Body of pancreas (tissue), 4 donors: ENCODE data around the gene SREBF2. TPM values are rescaled to one million over a fixed set of nuclear protein-coding genes. Genes with fewer than 3 reads are reported as not detected.

Experiments
- ATAC-seq: fragments of 150-250 bp; one replicate; pipeline ENCODE4 v1.9.1; 2016
- DNase-seq, 4 donors: peaks; one replicate each; pipeline ENCODE4 v3.0.0-alpha.2; 2019
- H3K27ac ChIP-seq, 4 donors: fragments of 200-600 bp; sonication (generic); 1 replicate in 3 of 4; 2 replicates in 1 of 4; pipeline versions ENCODE4 v1.5.1 to v1.6.1; 2016 to 2019; ENCODE audit warnings: mild to moderate bottlenecking in 1 of 4, mixed read lengths in 1 of 4, moderate library complexity in 1 of 4
- H3K27me3 ChIP-seq, 2 donors: fragments of 200-600 bp; sonication (generic); one replicate each; pipeline ENCODE4 v1.6.0; 2016; ENCODE audit warnings: mild to moderate bottlenecking in 1 of 2
- H3K36me3 ChIP-seq, 2 donors: fragments of 200-600 bp; sonication (generic); replicated peaks in 1 of 2; 2 replicates each; pipeline ENCODE4 v1.5.1; 2016; ENCODE audit warnings: low read depth in 2 of 2; ENCODE audit not compliant: insufficient read depth in 1 of 2
- H3K4me1 ChIP-seq: fragments of 200-600 bp; sonication (generic); one replicate; pipeline ENCODE4 v1.6.0; 2016
- H3K4me3 ChIP-seq, 2 donors: fragments of 200-600 bp; sonication (generic); 1 replicate in 1 of 2; 2 replicates in 1 of 2; pipeline ENCODE4 v1.5.1; 2016 to 2019
- H3K9me3 ChIP-seq, 3 donors: fragments of 200-600 bp; sonication (generic); 1 replicate in 2 of 3; 2 replicates in 1 of 3; pipeline ENCODE4 v1.5.1; 2016
- POLR2A ChIP-seq, 3 donors: fragments of 450-650 bp; IDR thresholded peaks; one replicate each; pipeline ENCODE4 v1.6.1; 2016; ENCODE audit warnings: antibody characterized with exemption in 3 of 3, mild to moderate bottlenecking in 2 of 3
- WGBS, 2 donors: methylation state at CpG; one replicate each; pipeline ENCODE4 v1.1.5; 2017; 5-methylcytosine and 5-hydroxymethylcytosine counted together
- intact Hi-C: fragments of 100-400 bp; cut with DNase I; formaldehyde crosslinking; loops from one replicate; pipeline ENCODE4 v1.15.1; 2023
- total RNA-seq, 2 donors: library from RNA; depleted of rRNA; stranded (reverse); fragments of >200 nt; gene quantifications; one replicate each; pipeline ENCODE4 v1.1.0, GENCODE V29; 2016
- TF ChIP-seq, protein P1 (sequence below), 7 experiments: fragments of 450-650 bp in 4 of 7; fragments of 200-600 bp in 3 of 7; sonication (generic) in 3 of 7; IDR thresholded peaks; one replicate each; pipeline ENCODE4 v1.5.1; 2016 to 2019; ENCODE audit warnings: antibody characterized with exemption in 7 of 7

SREBF2 gene
- total RNA-seq, 2 donors from 2014 or later = 40.2 to 68.6 TPM

DNA sequence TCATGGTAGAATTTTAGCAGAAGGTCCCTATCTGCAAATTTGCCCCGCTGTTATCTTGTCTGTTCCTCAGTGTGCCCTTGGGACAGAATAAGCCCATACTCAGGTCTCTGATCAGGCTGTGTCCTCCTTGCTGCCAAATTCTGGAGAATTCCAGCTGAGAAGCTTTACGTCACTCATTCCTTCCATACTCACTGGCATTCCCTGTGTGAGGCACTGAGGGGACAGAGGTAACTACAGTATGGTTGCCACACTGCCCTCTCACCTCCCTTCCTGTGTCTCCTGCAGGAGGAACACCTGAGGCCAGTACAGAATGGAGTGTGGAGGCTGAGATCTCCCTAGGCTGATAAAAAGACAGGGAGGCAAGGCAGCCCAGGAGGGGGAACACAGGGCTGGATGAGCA lies 50.5 kb downstream of the SREBF2 start:
- TF ChIP-seq, protein P1, sequence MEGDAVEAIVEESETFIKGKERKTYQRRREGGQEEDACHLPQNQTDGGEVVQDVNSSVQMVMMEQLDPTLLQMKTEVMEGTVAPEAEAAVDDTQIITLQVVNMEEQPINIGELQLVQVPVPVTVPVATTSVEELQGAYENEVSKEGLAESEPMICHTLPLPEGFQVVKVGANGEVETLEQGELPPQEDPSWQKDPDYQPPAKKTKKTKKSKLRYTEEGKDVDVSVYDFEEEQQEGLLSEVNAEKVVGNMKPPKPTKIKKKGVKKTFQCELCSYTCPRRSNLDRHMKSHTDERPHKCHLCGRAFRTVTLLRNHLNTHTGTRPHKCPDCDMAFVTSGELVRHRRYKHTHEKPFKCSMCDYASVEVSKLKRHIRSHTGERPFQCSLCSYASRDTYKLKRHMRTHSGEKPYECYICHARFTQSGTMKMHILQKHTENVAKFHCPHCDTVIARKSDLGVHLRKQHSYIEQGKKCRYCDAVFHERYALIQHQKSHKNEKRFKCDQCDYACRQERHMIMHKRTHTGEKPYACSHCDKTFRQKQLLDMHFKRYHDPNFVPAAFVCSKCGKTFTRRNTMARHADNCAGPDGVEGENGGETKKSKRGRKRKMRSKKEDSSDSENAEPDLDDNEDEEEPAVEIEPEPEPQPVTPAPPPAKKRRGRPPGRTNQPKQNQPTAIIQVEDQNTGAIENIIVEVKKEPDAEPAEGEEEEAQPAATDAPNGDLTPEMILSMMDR (IDR thresholded peaks at IDR 0.05) = no peak
- TF ChIP-seq POLR2A (IDR thresholded peaks at IDR 0.05) = no peak
- H3K27ac ChIP-seq = no peak overlapping the region
- H3K9me3 ChIP-seq = no peaks in the 10 kb centered on the region
- no peak overlapping the region for H3K4me3 ChIP-seq
- DNase-seq = no peak
- no peak for ATAC-seq
- intact Hi-C loops = no loop called here
- WGBS, 2 donors = 94 to 100% methylated on average over 2 of the region's 2 CpGs
- H3K27me3 ChIP-seq = no peaks in the 10 kb centered on the region
- H3K36me3 ChIP-seq = peaks cover 11 to 45% of the 10 kb centered on the region in 2 donors
- H3K4me1 ChIP-seq = no peaks in the 10 kb centered on the region

DNA sequence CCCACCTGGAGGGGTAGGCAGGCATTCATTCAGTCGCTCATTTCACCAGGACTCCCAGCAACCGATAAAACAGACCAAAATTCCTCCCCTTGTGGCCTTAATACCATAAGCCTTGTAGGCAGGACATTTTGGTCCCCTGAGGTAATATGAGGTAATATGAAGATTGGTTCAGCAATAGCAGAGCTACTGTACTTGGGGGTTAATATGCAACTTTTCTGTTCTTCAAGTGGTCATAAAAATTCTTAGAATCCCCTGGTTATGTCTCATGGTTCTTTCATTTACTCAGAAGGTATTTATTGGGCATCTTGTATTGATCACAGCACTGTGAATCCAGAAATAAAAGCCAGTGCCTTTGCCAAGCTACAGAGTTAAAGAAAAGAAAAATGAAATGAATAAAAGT lies 52.2 kb downstream of the SREBF2 start:
- H3K36me3 ChIP-seq = peaks cover 11 to 44% of the 10 kb centered on the region in 2 donors
- intact Hi-C loops = no loop called here
- ATAC-seq = no peak
- H3K4me3 ChIP-seq = no peak overlapping the region
- TF ChIP-seq, protein P1 (IDR thresholded peaks at IDR 0.05) = no peak
- TF ChIP-seq POLR2A (IDR thresholded peaks at IDR 0.05) = no peak
- no peak overlapping the region for H3K27ac ChIP-seq
- H3K27me3 ChIP-seq = no peaks in the 10 kb centered on the region
- 94 to 100% methylated on average over 2 of the region's 2 CpGs for WGBS, 2 donors
- no peak for DNase-seq
- H3K9me3 ChIP-seq = no peaks in the 10 kb centered on the region
- H3K4me1 ChIP-seq = no peaks in the 10 kb centered on the region

- Histone ChIP-seq H3K27me3 (no peaks in the 10 kb centered on the region), H3K36me3 (peaks cover 10 to 44% of the 10 kb centered on the region in 2 donors), H3K4me1 (no peaks in the 10 kb centered on the region), H3K4me3 (no peak overlapping the region), H3K9me3 (no peaks in the 10 kb centered on the region), H3K27ac (no peak overlapping the region)
- intact Hi-C loops = no loop called here
- TF ChIP-seq, protein P1 (IDR thresholded peaks at IDR 0.05) = no peak
- no peak for TF ChIP-seq POLR2A (IDR thresholded peaks at IDR 0.05)
- ATAC-seq = no peak
- DNase-seq = no peak
- WGBS, 2 donors = 88 to 90% methylated on average over 6 of the region's 6 CpGs
Measured at GRCh38 chr22:41885516-41885915, 52.6 kb downstream of the SREBF2 start.

GRCh38 chr22:41888627-41889200 lies 55.8 kb downstream of the SREBF2 start:
- peaks cover 9 to 16% of the 10 kb centered on the region in 2 donors for H3K36me3 ChIP-seq
- 77 to 83% methylated on average over 4 of the region's 4 CpGs for WGBS, 2 donors
- no peaks in the 10 kb centered on the region for H3K27me3 ChIP-seq

More at GRCh38 chr22:41888627-41889200, 55.8 kb downstream of the SREBF2 start:
- H3K4me3 ChIP-seq = no peak overlapping the region
- no peak for ATAC-seq
- intact Hi-C loops = no loop called here
- no peaks in the 10 kb centered on the region for H3K4me1 ChIP-seq
- no peak for DNase-seq
- H3K27ac ChIP-seq = no peak overlapping the region
- TF ChIP-seq, protein P1 (IDR thresholded peaks at IDR 0.05) = no peak
- TF ChIP-seq POLR2A (IDR thresholded peaks at IDR 0.05) = no peak
- H3K9me3 ChIP-seq = no peaks in the 10 kb centered on the region
